GM10266 (cell line): Measurements from ENCODE around the gene ZNF497.
"Not testable (repeated sequence)": the region's sequence is repeated elsewhere in the genome, so short reads cannot be mapped to it uniquely, and the experiment has no call there.

Source experiments
- DNase-seq: peaks from one replicate; pipeline ENCODE4 v3.0.0; 2012; ENCODE audit errors: extremely low spot score
- CTCF ChIP-seq: IDR thresholded peaks from 2 replicates; pipeline ENCODE4 v1.5.1; 2012; ENCODE audit warnings: mild to moderate bottlenecking, low read depth; ENCODE audit not compliant: control insufficient read depth, insufficient read depth; ENCODE audit errors: missing control alignments

Gene ZNF497

GRCh38 chr19:58325311-58326022, 37.1 kb downstream of the ZNF497 start:
- no peak for DNase-seq

GRCh38 chr19:58319241-58319640, 43.3 kb downstream of the ZNF497 start:
- no peak for DNase-seq
- TF ChIP-seq CTCF: no peak

More at GRCh38 chr19:58325311-58326022, 37.1 kb downstream of the ZNF497 start:
- TF ChIP-seq CTCF: no peak

GRCh38 chr19:58318297-58318696, 44.3 kb downstream of the ZNF497 start:
- no peak for TF ChIP-seq CTCF
- no peak for DNase-seq

- no peak for TF ChIP-seq CTCF
- no peak for DNase-seq
These were observed 45.0 kb downstream of the ZNF497 start for GRCh38 chr19:58317476-58318072.

GRCh38 chr19:58315580-58315979, 47.0 kb downstream of the ZNF497 start:
- DNase-seq: no peak
- TF ChIP-seq CTCF: no peak

GRCh38 chr19:58311345-58311865, 51.1 kb downstream of the ZNF497 start:
- TF ChIP-seq CTCF: no peak
- DNase-seq: no peak

- DNase-seq: not testable (repeated sequence)
- peak; percentile 14 for TF ChIP-seq CTCF
These were observed 51.9 kb downstream of the ZNF497 start for GRCh38 chr19:58310685-58311084.
